ENCODE data around the gene TSNAXIP1.
"Not testable (repeated sequence)": the region's sequence is repeated elsewhere in the genome, so short reads cannot be mapped to it uniquely, and the experiment has no call there.

TSNAXIP1 gene

DNA sequence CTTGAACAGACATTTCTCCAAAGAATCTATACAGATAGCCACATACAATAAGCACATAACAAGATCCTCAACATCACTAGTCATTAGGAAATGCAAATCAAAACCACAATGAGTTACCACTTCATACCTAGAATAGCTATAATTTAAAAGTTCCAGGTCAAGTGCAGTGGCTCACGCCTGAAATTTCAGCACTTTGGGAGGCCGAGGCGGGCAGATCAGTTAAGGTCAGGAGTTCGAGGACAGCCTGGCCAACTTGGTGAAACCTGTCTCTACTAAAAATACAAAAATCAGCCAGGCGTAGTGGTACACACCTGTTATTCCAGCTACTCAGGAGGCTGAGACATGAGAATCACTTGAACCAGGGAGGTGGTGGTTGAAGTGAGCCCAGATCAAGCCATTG is 20.2 kb upstream of the TSNAXIP1 start:
- no peak for DNase-seq

DNA sequence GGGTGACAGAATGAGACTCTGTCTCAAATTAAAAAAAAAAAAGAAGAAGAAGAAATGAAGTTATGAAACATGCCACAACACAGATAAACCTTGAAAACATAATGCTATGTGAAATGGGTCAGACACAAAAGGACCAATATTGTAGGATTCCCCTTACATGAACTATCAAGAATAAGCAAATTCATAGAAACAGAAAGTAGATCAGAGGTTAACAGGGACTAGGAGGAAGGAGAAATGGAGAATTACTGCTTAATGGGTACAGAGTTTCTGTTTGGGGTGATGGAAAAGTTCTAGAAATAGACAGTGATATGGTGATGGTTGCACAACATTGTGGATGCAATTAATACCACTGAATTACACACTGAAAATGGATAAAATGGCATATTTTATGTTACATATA is 16.6 kb upstream of the TSNAXIP1 start:
- no peak for DNase-seq

DNA sequence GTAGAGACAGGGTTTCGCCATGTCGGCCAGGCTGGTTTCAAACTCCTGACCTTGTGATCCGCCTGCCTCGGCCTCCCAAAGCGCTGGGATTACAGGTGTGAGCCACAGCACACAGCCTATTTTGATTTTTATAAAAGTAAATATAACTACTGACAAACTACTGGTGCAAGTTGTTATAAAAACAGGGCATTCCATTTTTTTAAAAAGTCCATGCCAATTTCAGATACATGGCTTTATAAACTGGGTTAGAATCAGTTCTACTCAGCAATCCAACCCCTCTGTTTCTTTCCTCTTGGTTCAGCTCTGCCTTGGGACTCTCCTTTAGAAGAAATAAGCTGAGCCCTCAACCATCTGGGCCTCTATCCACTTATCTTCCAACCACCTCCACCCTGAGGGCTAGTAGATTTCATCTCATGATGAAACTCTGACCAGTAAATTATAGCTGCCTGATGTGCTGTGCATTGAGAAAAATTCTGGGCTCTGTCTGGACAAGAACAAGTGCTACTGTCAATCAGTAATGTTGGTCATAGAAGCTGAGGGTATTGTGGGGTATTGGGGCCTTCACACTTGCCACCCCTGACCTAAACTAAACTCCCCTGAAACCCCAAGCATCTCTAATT is 10.5 kb upstream of the TSNAXIP1 start:
- no peak for DNase-seq

DNA sequence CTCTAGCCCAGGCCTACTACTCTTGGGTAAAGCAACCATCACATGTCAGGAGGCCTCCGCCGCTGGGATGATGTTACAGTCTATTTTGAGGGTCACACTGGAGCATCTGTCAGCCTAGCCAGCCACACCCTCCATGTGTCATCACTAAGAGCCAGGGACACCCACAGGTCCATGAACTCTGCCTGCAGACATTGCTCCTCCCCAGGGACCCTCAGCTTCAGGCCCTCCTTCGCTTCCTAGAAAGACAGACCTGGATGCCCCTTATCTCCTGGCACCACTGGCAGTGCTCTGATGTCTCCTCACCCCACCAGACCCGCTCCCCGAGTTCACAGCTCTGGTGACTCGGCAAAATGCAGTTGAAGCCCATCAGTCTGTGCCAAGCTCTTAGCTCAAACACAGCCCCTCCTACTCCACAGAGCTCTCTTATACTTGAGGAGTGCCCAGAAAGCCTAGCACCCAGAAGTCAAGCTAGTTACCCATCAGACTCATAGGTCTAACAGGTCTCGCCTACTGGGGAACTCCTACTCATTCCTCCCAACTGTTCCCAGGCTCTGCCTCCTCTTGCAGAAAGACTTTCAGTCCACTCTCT is 6.3 kb upstream of the TSNAXIP1 start:
- no peak for DNase-seq

DNA sequence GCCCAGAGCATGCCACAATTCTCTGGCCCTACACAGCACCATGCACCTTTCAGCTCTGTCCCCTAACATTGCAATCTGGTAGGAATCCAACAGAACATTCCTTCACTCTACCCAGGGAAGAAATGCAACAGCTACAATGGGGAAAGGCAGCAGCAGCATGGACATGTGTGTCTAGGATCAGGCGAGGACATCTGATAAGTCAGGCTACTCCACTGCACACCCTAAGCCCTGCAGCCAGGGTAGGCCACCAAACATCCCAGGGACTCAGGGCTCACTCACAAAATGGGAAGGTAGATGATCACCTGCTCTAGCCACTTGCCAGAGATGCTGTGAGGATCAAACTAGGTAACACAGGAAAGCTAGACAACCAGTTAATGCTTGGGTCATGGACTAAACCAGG is 5.4 kb upstream of the TSNAXIP1 start:
- DNase-seq: no peak

DNA sequence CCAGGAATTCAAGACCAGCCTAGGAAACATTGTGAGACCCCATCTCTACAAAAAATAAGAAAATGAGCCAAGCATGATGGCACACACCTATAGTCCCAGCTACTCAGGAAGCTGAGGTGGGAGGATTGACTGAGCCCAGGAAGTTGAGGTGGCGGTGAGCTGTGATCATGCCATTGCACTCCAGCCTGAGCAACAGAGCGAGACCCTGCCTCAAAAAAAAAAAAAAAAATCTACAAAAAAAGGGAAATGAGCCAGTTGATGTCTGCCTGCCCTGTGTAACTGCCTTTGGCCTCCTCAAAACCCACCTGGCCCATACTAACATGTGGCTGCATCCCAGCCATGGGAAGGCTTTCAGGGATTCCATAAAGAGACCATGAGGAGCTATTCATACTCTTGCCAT is 4.8 kb upstream of the TSNAXIP1 start:
- peak; percentile 18 for DNase-seq

DNA sequence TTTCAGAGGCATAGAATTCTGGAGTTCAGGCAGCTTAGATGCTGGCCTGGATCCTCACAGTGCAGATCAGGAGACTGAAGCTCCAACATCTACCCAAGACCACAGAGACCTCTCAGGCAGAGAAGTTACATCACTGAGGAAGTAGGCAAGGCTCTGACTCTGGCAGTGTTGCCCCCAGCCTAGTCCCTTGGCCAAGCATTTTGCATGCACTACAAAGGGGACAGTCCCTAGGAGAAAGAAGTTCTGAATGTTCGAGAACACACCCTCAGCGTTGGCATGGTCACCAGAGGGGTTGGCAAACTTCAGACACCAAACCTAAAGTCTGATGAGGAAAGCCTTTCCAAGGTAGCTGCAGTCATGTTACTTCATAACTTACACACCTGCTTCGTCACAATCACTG is 2.8 kb upstream of the TSNAXIP1 start:
- DNase-seq: no peak

DNA sequence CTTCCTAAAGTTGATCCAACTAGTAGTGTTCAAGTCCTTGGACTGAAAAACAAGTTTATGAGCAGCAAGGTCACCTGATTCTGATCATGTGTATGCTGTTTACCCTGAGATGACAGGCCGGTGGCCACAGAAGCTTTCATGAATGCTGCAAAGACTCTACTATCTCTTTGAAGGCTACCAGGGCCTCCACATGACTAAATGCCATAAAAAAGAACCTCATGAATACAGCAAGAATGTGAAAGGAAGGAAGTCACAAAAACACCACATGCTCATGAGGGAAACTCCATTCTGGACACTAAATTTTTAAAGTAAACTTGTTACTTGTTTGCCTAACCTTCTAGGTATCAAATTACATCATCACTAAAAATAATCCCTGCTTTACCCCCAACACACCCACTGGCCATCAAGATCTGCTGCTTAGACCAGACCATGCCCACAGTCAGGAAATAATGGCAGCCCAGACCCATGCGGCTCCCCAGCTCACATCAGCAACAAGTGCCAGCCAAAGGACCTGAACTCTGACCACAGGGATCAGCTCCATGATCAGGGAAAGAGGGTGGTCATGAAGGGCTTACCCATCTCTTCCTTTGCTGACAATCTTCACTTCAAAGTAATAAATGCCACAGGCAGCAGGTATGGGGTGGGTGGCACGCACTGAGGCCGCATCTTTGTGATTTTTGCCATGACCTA is 1.7 kb upstream of the TSNAXIP1 start:
- DNase-seq: no peak

DNA sequence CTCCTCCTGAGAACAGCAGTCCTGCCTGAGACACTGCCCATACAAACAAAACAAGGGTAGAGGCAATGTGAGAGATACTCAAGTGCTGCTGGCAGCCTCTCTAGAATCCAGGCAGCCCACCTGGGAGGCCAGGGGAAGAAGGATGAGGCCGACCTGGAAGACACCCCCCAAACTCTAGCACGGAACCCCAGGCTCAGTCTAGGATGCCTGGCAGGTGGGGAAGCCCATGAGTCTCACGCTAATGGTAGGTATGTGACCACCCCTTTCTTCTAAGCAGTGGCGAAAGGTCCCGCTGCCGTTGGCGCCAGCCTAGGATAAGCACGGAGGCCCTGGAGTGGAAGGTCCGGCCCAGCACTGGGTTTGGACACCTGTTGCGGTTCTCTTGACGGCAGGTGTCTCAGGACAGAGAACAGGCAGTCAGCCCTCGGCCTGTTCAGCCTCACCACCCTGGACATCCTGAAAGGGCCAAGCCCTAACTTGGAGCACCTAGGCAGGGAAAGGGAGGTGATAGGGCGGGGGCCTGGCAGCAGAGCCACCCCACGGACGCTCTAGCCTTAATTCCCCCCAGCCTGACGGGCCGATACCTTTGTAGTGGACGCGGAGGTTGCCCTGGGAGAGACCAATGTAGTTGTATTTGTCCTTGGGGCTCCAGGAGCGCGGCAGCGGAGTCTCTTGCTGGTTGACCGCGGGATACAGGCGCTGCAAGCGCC is 816 bp upstream of the TSNAXIP1 start:
- no peak for DNase-seq

DNA sequence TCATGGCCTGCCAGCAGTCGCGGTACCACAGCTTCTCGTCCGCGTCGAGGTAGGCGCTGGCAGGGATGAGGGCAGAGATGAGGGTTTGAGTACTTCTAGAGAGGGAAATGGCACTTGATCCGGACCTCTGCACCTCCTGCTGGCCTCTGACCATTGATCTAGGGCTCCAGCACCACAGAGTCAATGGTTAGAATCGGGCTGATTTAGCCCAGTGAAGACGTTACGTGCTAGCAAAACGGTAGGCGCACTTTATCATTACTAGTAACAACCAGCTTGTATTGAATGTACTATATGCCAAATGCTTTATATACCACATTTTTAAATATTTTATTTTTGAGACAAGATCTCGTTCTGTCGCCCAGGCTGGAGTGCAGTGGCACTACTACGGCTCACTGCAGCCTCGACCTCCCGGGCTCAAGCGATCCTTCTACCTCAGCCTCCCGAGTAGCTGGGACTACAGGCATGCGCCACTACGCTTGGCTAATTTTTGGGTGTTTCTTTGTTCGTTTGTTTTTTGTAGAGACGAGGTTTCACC is 526 bp downstream of the TSNAXIP1 start:
- DNase-seq: no peak

DNA sequence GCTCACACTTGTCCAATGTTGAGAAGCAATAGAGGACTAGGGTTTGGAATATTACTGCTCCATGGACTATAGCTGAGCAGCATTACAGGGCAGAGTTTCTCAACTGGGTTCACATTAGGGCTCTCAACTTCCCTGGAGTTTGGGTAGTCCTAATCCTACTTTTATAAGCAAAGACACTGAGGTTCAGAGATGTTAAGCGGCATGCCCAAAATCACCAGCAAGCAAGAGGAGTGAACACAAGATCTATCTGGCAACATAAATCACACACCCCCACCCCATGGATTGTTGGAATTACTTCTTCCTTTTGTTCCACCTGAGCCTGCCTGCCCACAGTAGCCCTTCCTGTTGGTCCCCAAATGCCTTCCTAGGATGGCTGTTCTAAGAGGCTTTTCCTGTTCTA is 5.2 kb downstream of the TSNAXIP1 start:
- no peak for DNase-seq

DNA sequence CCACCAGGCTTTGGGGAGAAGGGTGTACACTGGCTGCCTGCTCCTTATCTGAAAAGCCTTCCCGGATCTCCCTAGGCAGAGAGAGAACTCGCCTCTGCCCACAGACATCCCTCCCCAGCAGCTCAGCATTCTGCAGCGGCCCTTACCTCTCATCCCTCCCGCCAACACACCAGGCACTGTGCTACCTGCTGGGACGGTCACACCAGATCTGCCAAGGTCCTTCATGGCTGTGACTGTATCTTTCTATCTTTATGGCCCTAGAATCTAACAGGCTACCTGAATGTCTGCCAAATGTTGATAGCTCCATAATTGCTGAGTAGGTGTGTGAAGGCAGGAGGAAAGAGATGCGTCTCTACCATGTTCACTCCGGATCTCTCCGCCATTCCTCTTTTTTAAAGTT is 7.9 kb downstream of the TSNAXIP1 start:
- DNase-seq: no peak

DNA sequence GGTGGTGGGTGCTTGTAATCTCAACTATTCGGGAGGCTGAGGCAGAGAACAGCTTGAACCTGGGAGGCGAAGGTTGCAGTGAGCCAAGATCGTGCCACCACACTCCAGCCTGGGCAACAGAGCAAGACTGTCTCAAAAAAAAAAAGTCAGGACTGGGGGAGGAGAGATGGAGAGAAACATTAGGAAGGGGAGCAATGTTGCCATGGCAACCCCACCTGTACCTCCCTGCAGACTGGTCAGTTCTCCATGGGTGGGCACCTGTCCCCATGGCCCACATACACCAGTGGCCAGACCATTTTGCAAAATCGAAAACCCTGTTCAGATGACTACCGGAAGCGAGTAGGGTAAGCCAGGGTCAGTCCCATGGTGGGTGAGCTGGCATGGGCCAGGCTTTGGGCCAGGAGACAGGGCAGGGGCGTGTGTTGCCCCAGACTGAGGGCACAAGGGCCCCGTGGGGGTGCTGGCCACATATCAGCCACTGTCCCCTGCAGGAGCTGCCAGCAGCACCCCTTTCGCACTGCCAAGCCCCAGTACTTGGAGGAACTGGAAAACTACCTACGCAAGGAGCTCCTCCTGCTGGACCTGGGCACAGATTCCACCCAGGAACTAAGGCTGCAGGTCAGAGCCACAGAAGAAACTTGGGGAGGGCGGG is 14.0 kb downstream of the TSNAXIP1 start:
- DNase-seq: no peak

DNA sequence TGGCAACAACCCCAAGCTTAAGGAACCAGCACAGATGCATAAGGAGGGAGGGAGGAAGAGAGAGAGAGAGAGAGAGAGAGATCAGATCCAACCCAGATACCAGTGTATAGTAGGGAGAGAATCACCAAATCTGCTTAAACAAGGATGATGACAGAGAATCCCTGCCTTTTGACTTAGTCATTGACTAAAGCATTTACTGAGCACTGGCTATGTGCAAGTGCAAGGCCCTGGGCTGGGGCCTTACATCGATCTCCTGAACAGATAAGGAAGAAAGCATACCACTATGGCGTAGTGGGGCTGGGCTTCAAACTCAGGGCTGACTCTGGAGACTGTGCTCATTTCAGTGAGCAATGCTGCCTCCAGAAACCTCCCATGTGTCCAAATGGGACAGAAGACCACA is 15.8 kb downstream of the TSNAXIP1 start:
- no peak for DNase-seq

DNA sequence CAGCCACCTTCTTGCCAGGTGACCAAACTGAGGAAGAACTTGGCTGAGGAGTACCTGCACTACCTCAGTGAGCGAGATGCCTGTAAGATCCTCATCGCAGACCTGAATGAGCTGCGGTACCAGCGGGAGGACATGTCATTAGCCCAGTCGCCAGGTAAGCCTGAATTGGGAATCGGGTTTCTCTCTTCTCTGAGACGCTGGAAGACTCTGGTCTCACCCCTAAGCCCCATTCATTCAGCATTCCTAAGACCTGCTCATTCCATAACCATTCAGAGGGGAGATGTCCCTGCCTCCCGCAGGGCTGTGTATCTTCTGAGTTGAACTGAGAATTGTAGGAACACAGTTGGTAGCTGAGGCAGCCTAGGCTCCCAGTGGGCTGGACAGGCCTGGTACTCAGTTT is 18.4 kb downstream of the TSNAXIP1 start:
- no peak for DNase-seq

DNA sequence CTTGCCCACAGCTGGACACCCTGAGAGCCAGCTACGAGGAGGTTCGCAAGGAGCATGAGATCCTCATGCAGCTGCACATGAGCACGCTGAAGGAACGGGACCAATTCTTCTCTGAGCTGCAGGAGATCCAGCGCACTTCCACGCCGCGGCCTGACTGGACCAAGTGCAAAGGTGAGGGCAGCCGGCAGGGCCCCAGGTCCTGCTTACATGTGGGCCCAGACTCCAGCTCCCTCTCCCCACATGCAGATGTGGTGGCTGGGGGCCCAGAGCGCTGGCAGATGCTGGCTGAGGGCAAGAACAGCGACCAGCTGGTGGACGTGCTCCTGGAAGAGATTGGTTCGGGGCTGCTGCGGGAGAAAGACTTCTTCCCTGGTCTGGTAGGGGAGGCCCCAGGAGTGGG is 19.2 kb downstream of the TSNAXIP1 start:
- DNase-seq: no peak

DNA sequence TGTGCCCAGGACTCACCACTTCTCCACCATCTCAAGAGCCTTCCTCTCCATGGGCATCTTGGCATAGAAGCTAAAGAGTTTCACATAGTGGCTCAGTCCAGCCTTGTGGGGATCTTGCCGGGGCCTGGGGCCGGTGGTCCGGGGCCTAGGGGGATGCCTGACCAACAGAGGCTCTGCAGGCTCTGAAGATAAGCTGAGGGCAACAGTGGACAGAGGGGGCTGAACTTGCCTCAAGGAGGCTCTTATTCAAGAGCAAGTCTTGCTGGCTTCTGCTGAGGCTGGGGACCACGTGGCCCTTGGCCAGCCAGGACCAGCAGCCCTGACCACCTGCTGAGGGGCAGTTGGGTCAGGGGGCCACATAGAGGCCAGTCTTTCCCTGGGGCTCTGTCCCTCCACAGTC is 22.0 kb downstream of the TSNAXIP1 start:
- no peak for DNase-seq

DNA sequence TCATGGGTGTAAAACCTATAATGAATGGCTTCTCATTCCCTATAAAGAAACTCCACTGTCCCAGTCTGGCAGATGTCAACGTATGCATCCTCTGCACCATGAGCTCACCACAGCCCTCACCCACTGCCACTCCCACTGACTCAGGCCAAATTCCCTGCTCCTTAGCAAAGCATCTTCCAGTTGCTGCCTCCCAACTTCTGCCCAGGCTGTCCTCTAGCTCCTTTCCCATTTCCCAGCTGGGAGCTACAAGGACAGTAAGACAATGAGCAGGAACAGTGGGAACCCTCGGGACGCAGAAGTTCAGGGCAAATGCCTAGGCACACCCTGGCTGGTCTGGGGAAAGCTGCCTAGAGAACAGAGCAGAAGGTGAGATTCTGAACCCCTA is 26.3 kb downstream of the TSNAXIP1 start:
- no peak for DNase-seq

DNA sequence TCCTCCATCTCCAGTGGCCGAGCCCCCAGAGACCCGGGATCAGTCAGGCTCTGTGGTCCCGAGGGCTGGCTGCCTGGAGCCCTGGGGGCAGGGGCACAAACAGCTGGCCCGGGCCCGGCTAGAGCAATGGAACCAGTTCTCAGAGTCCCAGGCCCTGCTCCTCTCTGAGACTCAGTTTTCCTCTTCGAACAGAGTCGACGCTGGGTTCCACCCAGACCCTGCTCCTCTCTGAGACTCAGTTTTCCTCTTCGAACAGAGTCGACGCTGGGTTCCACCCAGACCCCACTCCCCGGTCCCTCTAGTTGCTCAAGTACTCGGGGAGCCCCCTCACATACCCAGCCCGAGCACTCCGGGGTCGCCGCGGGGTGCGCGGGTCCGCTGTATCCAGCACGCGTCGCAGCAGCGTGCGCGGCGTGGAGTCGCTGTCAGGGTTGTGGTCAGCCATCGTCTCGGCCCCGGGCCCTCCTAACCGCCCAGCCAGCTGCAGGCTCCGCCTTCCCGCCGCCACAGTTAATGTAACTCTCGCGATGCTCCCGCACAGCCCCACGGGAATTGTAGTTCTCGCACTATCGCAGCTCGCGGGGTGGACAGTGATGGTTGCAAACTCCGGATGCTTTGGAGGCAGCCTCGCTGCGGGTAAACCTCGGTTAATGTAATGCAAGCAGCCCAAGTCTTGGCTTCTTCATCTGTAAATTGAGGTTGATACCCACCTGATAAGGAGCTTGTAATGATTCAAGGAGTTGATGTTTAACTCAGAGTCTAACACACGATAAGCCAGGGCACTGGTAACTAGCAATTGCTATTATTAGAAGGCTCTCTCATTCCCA is 26.9 kb downstream of the TSNAXIP1 start:
- DNase-seq: peak; percentile 93

DNA sequence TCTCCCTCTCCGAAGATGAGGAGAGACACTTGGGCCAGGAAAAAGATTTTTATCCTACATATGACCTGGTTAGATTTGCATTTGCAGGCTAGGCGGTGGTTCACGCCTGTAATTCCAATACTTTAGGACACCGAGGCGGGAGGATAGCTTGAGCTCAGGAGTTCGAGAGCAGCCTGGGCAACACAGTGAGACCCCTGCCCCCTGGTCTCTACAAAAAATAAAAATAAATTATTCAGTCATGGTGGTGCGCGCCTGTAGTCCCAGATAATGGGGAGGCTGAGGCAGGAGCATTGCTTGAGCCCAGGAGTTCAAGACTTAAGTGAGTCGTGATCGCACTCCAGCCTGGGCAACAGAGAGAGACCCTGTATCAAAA is 27.5 kb downstream of the TSNAXIP1 start:
- no peak for DNase-seq

DNA sequence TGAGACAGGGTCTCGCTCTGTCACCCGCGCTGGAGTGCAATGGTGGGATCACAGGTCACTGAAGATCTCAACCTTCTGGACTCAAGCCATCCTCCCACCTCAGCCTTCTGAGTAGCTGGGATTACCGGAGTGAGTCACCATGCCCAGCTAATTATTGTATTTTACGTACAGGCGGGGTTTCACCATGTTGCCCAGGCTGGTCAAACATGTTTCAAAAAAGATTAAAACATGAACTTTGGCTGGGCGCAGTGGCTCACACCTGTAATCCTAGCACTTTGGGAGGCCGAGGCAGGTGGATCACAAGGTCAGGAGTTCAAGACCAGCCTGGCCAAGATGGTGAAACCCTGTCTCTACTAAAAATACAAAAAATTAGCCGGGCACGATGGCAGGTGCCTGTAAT is 30.5 kb downstream of the TSNAXIP1 start:
- DNase-seq: not testable (repeated sequence)

DNA sequence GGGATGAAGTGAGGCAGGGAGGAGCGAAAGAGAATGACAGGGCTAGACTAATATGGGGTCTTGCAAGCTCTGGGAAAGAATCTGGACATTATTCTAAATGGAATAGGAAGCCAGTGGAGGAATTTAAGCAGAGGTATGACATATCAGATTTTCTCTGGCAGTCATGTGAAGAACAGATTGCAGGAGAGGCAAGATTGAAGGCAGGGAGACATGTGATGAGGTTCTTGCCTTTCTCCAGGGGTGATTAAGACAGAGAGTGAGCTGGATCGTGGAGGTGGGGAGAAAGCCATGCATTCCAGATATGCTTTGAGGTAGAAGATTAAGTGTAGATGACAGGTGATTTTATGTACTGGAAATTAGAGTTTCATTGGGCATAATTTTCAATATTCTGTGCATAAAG is 31.1 kb downstream of the TSNAXIP1 start:
- no peak for DNase-seq

Measured in activated gamma-delta T cell treated with Interleukin-2 at 50 U/mL for 16 hours (primary cell).